NCI-H748 (cell line): ENCODE data around the gene RDX.
"Not testable (repeated sequence)": the region's sequence is repeated elsewhere in the genome, so short reads cannot be mapped to it uniquely, and the experiment has no call there.

Experiments used
- DNase-seq: peaks from one replicate; lab custom pipeline; 2025; ENCODE audit not compliant: unreplicated experiment; lab: John Stamatoyannopoulos, UW

The RDX gene

GRCh38 chr11:110200836-110201235 is 95.6 kb downstream of the RDX start:
- DNase-seq, result no peak

- no peak for DNase-seq
Observed at GRCh38 chr11:110200241-110200640, 96.2 kb downstream of the RDX start.

- no peak for DNase-seq
Observed at GRCh38 chr11:110199184-110199981, 97.0 kb downstream of the RDX start.

GRCh38 chr11:110198031-110198729 is 98.2 kb downstream of the RDX start:
- no peak for DNase-seq

GRCh38 chr11:110196884-110197420 is 99.5 kb downstream of the RDX start:
- no peak for DNase-seq

- no peak for DNase-seq
Observed at GRCh38 chr11:110196241-110196754, 100.1 kb downstream of the RDX start.

- DNase-seq, result not testable (repeated sequence)
Observed at GRCh38 chr11:110194211-110194766, 102.1 kb downstream of the RDX start.

- DNase-seq, result not testable (repeated sequence)
Observed at GRCh38 chr11:110192604-110193282, 103.7 kb downstream of the RDX start.

- no peak for DNase-seq
Observed at GRCh38 chr11:110190885-110191284, 105.5 kb downstream of the RDX start.

GRCh38 chr11:110187731-110188130 is 108.7 kb downstream of the RDX start:
- no peak for DNase-seq

GRCh38 chr11:110186867-110187266 is 109.5 kb downstream of the RDX start:
- DNase-seq, result no peak

- no peak for DNase-seq
Observed at GRCh38 chr11:110186456-110186855, 110.0 kb downstream of the RDX start.

GRCh38 chr11:110185599-110185998 is 110.8 kb downstream of the RDX start:
- DNase-seq, result no peak

- DNase-seq, result no peak
Observed at GRCh38 chr11:110185121-110185591, 111.3 kb downstream of the RDX start.

- no peak for DNase-seq
Observed at GRCh38 chr11:110184456-110184855, 112.0 kb downstream of the RDX start.

- no peak for DNase-seq
Observed at GRCh38 chr11:110182886-110183285, 113.5 kb downstream of the RDX start.

- DNase-seq, result no peak
Observed at GRCh38 chr11:110179064-110179463, 117.3 kb downstream of the RDX start.

GRCh38 chr11:110177086-110177456 is 119.3 kb downstream of the RDX start:
- no peak for DNase-seq

GRCh38 chr11:110176366-110177085 is 119.9 kb downstream of the RDX start:
- no peak for DNase-seq

- no peak for DNase-seq
Observed at GRCh38 chr11:110174645-110175310, 121.6 kb downstream of the RDX start.
